Activated CD8-positive, alpha-beta T cell treated with anti-CD3 and anti-CD28 coated beads for 36 hours (primary cell): ENCODE data around the gene NPHS1. TPM values are rescaled to one million over a fixed set of nuclear protein-coding genes. Genes with fewer than 3 reads are reported as not detected.
A peak's percentile ranks its signal among the peaks of the same experiment; 100 is the strongest.

ENCODE experiments used
- ATAC-seq: fragments of 200-7000 bp; cut with Tn5 transposase; one replicate; pipeline ENCODE4 v1.10.0; 2021; ENCODE audit warnings: mild to moderate bottlenecking, moderate library complexity
- CTCF ChIA-PET: fragments of 350-600 bp; sonication (Branson Sonifier 250); formaldehyde crosslinking; loops from one replicate; lab custom pipeline; 2021; ENCODE audit warnings: antibody characterized with exemption; lab: Charles Lee
- POLR2A ChIA-PET: fragments of 350-600 bp; sonication (Branson Sonifier 250); formaldehyde crosslinking; loops from one replicate; lab custom pipeline; 2021; ENCODE audit warnings: antibody characterized with exemption; lab: Charles Lee
- DNase-seq: peaks from one replicate; pipeline ENCODE4 v3.0.0-alpha.2; 2020
- H3K27ac Mint-ChIP-seq: one replicate; pipeline ENCODE4 v1.8.0; 2021; ENCODE audit warnings: mild to moderate bottlenecking, mixed read lengths
- H3K27me3 Mint-ChIP-seq: one replicate; pipeline ENCODE4 v1.8.0; 2021; ENCODE audit warnings: mixed read lengths
- H3K36me3 Mint-ChIP-seq: one replicate; pipeline ENCODE4 v1.8.0; 2021; ENCODE audit warnings: low read depth, mixed read lengths
- H3K4me1 Mint-ChIP-seq: one replicate; pipeline ENCODE4 v1.8.0; 2021; ENCODE audit warnings: low read depth, mixed read lengths
- H3K4me3 Mint-ChIP-seq: one replicate; pipeline ENCODE4 v1.8.0; 2021; ENCODE audit warnings: mild to moderate bottlenecking, moderate library complexity, mixed read lengths
- H3K9me3 Mint-ChIP-seq: one replicate; pipeline ENCODE4 v1.8.0; 2021; ENCODE audit warnings: mixed read lengths
- intact Hi-C: fragments of 100-400 bp; cut with micrococcal nuclease; formaldehyde crosslinking; loops from one replicate; pipeline ENCODE4 v1.10.0; 2022
- total RNA-seq, 2 experiments: library from RNA; stranded (reverse); gene quantifications; one replicate each; pipeline ENCODE4 v1.2.3, GENCODE V29; 2021
- TF ChIP-seq, protein P1 (sequence below): fragments of 200-600 bp; IDR thresholded peaks from one replicate; pipeline ENCODE4 v1.8.0; 2022; ENCODE audit warnings: antibody characterized with exemption, mild to moderate bottlenecking

The NPHS1 gene
- total RNA-seq, 2 experiments from 2014 or later = not detected

DNA sequence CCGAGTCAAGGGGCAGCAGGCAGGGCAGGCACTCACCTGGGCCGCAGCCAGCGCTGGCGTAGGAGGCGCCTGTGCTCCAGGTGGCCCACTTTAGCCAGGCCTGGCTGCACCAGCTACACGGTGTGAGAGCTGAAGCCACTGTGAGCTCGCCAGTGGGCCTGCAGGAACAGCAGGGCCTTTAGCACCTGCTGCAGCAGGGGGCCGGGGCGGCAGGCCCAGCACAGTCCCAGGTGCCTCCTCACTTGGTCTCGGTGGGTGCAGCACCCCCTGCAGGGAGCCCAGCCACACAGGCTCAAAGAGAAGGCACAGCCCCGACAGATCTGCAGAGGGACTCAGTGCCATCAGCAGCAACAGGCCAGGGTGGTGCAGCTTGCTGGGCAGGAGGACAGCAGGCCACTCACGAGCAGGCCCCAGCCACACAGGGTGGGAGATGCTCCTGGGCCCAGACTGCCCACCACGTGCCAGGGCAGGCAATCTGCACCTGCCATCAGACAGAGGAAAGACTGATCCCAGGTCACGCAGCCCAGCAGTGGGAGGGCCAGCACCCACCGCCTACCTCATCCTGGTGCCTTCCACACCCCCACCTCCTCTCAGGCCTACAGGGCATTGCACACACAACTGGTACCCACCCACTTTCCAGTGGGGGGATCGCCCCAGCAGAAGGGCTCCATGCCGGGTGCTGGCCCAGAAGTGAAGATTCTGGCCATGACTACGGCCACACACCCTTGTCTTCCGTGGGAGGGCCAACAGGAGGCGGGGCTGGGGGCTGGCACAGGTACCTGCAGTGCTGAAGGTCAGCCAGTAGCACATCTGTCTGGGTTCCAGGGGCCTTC is 61.1 kb downstream of the NPHS1 start:
- TF ChIP-seq, protein P1, sequence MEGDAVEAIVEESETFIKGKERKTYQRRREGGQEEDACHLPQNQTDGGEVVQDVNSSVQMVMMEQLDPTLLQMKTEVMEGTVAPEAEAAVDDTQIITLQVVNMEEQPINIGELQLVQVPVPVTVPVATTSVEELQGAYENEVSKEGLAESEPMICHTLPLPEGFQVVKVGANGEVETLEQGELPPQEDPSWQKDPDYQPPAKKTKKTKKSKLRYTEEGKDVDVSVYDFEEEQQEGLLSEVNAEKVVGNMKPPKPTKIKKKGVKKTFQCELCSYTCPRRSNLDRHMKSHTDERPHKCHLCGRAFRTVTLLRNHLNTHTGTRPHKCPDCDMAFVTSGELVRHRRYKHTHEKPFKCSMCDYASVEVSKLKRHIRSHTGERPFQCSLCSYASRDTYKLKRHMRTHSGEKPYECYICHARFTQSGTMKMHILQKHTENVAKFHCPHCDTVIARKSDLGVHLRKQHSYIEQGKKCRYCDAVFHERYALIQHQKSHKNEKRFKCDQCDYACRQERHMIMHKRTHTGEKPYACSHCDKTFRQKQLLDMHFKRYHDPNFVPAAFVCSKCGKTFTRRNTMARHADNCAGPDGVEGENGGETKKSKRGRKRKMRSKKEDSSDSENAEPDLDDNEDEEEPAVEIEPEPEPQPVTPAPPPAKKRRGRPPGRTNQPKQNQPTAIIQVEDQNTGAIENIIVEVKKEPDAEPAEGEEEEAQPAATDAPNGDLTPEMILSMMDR = no peak
- DNase-seq = peak; percentile 39
- peak; percentile 72 for ATAC-seq
- POLR2A ChIA-PET = interaction anchor here (1.2 kb wide), 1 partner anchor 15 kb away, joined by 4 read pairs; no protein-coding TSS in a partner anchor
- Mint-ChIP-seq H3K36me3 (no peaks in the 10 kb centered on the region), H3K27me3 (peaks cover 8% of the 10 kb centered on the region), H3K4me3 (no peak overlapping the region), H3K4me1 (no peaks in the 10 kb centered on the region), H3K9me3 (no peaks in the 10 kb centered on the region), H3K27ac (no peak overlapping the region)
- CTCF ChIA-PET = no interaction called here
- intact Hi-C loops = no loop called here

DNA sequence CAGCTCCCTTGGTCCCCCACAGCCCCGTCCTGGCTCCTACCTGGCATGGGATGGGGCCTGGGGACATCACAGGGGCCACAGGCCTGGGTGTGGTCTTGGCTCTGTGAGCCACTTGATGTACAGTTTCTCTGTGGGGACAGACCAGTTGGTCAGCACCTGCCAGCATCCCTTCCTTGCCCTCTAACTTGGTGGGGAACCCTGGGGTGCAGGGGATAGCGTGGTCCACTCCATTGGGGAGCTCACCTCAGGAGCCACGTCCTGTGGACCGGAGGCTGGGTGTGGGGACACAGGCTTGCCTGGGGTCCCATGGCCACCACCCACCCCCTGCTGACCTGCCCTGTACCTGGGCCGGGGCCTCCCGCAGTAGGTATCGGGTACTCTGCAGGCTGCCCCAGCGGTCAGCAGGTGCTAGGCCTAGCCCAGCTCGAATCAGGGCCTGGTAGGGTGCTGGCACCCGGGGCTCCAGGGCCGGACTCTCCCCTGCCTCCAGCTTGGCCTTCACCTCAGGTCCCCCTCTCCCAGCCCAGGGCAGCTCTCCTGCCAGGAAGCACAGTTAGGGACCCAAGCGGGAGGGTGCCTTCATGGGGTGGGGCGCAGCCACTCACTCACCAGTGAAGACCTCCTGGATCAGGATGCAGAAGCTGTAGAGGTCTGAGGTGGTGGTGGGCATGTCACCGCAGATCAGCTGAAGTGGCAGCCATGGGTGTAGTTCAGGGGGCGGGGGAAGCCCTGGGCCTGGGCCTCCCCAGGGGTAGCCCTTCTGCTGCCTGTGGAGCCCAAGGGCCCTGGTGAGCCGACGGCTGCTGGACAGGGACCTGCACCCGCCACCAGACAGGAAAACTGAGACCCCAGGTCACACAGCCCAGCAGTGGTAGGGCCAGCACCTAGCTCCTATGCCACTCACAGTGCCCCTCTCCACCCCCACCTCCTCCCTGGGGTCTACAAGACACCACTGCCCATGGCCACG is 62.0 kb downstream of the NPHS1 start:
- TF ChIP-seq, protein P1 = no peak
- Mint-ChIP-seq H3K27ac (no peak overlapping the region), H3K27me3 (peaks cover 3% of the 10 kb centered on the region), H3K4me3 (no peak overlapping the region), H3K9me3 (no peaks in the 10 kb centered on the region), H3K36me3 (no peaks in the 10 kb centered on the region), H3K4me1 (no peaks in the 10 kb centered on the region)
- DNase-seq (no peak), ATAC-seq (no peak)
- intact Hi-C loops = no loop called here
- ChIA-PET CTCF (interaction anchor here (1.2 to 1.5 kb wide), 2 partner anchors 37 to 53 kb away, joined by 3 read pairs; no protein-coding TSS in a partner anchor), POLR2A (interaction anchor here (1.1 to 1.7 kb wide), 5 partner anchors 14 to 64 kb away, joined by 3 to 5 read pairs (median 4); partner anchors contain the start of gene ARHGAP33)

DNA sequence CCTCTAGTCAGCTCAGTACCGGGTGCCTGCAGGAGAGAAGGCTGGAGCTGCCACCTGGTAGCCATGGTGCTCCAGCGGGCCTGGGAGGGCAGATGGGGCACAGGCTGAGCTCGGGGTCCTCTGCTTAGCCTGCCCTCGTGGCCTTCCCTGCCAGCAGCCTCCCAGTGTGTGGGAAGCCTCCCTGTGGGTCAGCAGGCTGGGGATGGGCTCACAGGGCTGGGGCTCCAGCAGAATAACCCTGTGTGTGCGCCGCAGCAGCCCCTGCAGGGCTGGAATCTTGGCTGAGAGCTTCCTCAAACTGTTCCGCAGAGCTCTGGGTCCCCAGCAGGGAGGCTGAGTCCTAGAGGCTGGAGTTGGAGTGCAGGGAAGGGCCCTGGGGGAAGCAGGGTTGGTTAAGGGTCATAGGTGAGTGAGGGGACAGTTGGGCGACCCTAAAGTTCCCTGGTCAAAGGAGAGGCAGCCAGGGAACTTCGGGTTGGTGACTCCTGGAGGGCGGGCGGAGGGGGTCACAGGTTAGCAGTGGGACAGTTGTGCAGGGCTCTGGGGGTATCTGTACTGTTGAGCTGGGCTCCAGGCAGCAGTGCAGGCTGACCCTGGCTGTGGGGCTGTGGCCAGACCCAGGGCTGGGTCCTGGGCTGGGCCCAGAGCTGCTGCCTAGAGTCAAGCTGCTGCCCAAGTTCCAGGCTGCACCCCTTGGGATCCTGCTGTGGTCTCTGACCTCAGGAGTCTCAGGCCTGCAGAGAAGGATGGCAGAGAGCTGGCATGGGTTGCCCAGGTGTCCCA is 62.9 kb downstream of the NPHS1 start:
- CTCF ChIA-PET = interaction anchor here (1.2 to 1.5 kb wide), 2 partner anchors 37 to 52 kb away, joined by 3 read pairs; no protein-coding TSS in a partner anchor
- no peaks in the 10 kb centered on the region for H3K36me3 Mint-ChIP-seq
- no peak overlapping the region for H3K27ac Mint-ChIP-seq
- POLR2A ChIA-PET = interaction anchor here (1.1 to 1.7 kb wide), 4 partner anchors 14 to 63 kb away, joined by 3 to 5 read pairs (median 4); partner anchors contain the start of gene ARHGAP33
- TF ChIP-seq, protein P1 = no peak
- ATAC-seq (no peak), DNase-seq (no peak)
- peaks cover 3% of the 10 kb centered on the region for H3K27me3 Mint-ChIP-seq
- no peaks in the 10 kb centered on the region for H3K9me3 Mint-ChIP-seq
- H3K4me1 Mint-ChIP-seq = no peaks in the 10 kb centered on the region
- intact Hi-C loops = no loop called here
- H3K4me3 Mint-ChIP-seq = no peak overlapping the region

DNA sequence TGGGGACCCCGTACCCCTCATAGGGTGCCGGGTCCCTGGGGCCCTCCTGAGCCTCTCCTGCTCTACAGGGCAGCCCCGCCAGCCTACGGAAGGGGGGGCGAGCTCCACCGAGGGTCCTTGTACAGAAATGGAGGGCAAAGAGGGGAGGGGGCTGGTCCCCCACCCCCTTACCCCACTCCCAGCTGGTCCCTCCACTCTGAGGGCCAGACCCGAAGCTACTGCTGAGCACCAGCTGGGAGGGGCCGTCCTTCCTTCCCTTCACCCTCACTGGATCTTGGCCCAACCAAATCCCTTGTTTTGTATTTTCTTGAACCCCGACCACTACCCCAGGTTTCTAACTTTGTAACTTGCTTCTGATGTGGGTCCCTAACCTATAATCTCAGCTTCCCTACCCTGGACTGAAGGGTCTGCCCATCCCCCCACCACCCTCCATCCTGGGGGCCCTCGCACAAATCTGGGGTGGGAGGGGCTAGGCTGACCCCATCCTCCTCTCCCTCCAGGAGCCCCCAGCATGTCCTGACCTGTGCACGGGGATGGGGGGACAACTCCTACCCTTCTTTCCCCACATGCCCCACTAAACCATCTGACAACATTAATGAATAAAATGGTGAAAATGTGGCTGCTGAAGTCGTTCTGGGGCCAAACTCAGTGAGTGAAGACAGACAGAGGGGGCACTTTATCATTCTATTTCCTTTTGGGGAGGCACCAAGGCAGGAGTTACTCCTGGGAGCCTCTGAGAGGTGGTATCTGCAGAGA is 63.9 kb downstream of the NPHS1 start:
- H3K4me3 Mint-ChIP-seq = no peak overlapping the region
- no peak for ATAC-seq
- ChIA-PET POLR2A (interaction anchor here (1.7 kb wide), 1 partner anchor 62 kb away, joined by 5 read pairs; no protein-coding TSS in a partner anchor), CTCF (no interaction called here)
- intact Hi-C loops = no loop called here
- H3K27me3 Mint-ChIP-seq = peaks cover 3% of the 10 kb centered on the region
- H3K4me1 Mint-ChIP-seq = no peaks in the 10 kb centered on the region
- TF ChIP-seq, protein P1 = no peak
- no peaks in the 10 kb centered on the region for H3K9me3 Mint-ChIP-seq
- no peak overlapping the region for H3K27ac Mint-ChIP-seq
- no peaks in the 10 kb centered on the region for H3K36me3 Mint-ChIP-seq
- DNase-seq = no peak
